ENCODE data around the gene KMT2E. TPM values are rescaled to one million over a fixed set of nuclear protein-coding genes. Genes with fewer than 3 reads are reported as not detected.
A peak's percentile ranks its signal among the peaks of the same experiment; 100 is the strongest.

KMT2E gene
- total RNA-seq, 1 experiment from 2014 or later = 49.7 TPM

GRCh38 chr7:105087981-105088380 lies 74.0 kb downstream of the KMT2E start:
- BruUV-seq (replicated peaks) = no TSS peak
- H3K4me1 Mint-ChIP-seq (ENCODE audit: insufficient read depth, unreplicated experiment) = no peaks in the 10 kb centered on the region
- ChIA-PET CTCF (interaction anchor here (0.7 kb wide), 1 partner anchor 165 kb away, joined by 3 read pairs; no protein-coding TSS in a partner anchor), POLR2A (interaction anchor here (0.8 kb wide), 1 partner anchor 11 kb away, joined by 3 read pairs; no protein-coding TSS in a partner anchor)
- H3K4me3 Mint-ChIP-seq (ENCODE audit: unreplicated experiment) = no peak overlapping the region
- no peak for TF ChIP-seq CTCF (IDR thresholded peaks at IDR 0.05; ENCODE audit: unreplicated experiment)
- no peaks in the 10 kb centered on the region for H3K9me3 Mint-ChIP-seq (ENCODE audit: unreplicated experiment)
- H3K27ac Mint-ChIP-seq (ENCODE audit: low read depth, unreplicated experiment) = no peak overlapping the region
- H3K36me3 Mint-ChIP-seq (ENCODE audit: insufficient read depth, unreplicated experiment) = peaks cover 79% of the 10 kb centered on the region
- no peak for DNase-seq (ENCODE audit: unreplicated experiment)
- intact Hi-C loops (cut with micrococcal nuclease) = loop anchor here (5.0 kb wide), 1 partner anchor 166 kb away; no protein-coding TSS in a partner anchor
- H3K27me3 Mint-ChIP-seq (ENCODE audit: insufficient read depth, unreplicated experiment) = no peaks in the 10 kb centered on the region

- ChIA-PET POLR2A (no interaction called here), CTCF (no interaction called here)
- DNase-seq (ENCODE audit: unreplicated experiment) = no peak
- TSS peak; percentile 9 for BruUV-seq (replicated peaks)
- TF ChIP-seq CTCF (IDR thresholded peaks at IDR 0.05; ENCODE audit: unreplicated experiment) = no peak
- intact Hi-C loops (cut with micrococcal nuclease) = loop anchor here (5.0 kb wide), 1 partner anchor 166 kb away; no protein-coding TSS in a partner anchor
- H3K4me1 Mint-ChIP-seq (ENCODE audit: insufficient read depth, unreplicated experiment) = no peaks in the 10 kb centered on the region
- no peaks in the 10 kb centered on the region for H3K9me3 Mint-ChIP-seq (ENCODE audit: unreplicated experiment)
- no peaks in the 10 kb centered on the region for H3K27me3 Mint-ChIP-seq (ENCODE audit: insufficient read depth, unreplicated experiment)
- H3K4me3 Mint-ChIP-seq (ENCODE audit: unreplicated experiment) = no peak overlapping the region
- H3K27ac Mint-ChIP-seq (ENCODE audit: low read depth, unreplicated experiment) = no peak overlapping the region
- H3K36me3 Mint-ChIP-seq (ENCODE audit: insufficient read depth, unreplicated experiment) = peaks cover 78% of the 10 kb centered on the region
Measured at GRCh38 chr7:105088456-105088855, 74.5 kb downstream of the KMT2E start.

- BruUV-seq (replicated peaks) = no TSS peak
- Mint-ChIP-seq H3K36me3 (ENCODE audit: insufficient read depth, unreplicated experiment) (peaks cover 97% of the 10 kb centered on the region), H3K4me1 (ENCODE audit: insufficient read depth, unreplicated experiment) (peaks cover 7% of the 10 kb centered on the region), H3K9me3 (ENCODE audit: unreplicated experiment) (no peaks in the 10 kb centered on the region), H3K27me3 (ENCODE audit: insufficient read depth, unreplicated experiment) (no peaks in the 10 kb centered on the region), H3K27ac (ENCODE audit: low read depth, unreplicated experiment) (no peak overlapping the region), H3K4me3 (ENCODE audit: unreplicated experiment) (no peak overlapping the region)
- no peak for TF ChIP-seq CTCF (IDR thresholded peaks at IDR 0.05; ENCODE audit: unreplicated experiment)
- intact Hi-C loops (cut with micrococcal nuclease) = no loop called here
- ChIA-PET POLR2A (interaction anchor here (0.9 kb wide), 1 partner anchor 174 kb away, joined by 3 read pairs; no protein-coding TSS in a partner anchor), CTCF (no interaction called here)
- DNase-seq (ENCODE audit: unreplicated experiment) = no peak
Measured at GRCh38 chr7:105094966-105095365, 81.0 kb downstream of the KMT2E start.

- H3K4me1 Mint-ChIP-seq (ENCODE audit: insufficient read depth, unreplicated experiment) = peaks cover 7% of the 10 kb centered on the region
- no peaks in the 10 kb centered on the region for H3K27me3 Mint-ChIP-seq (ENCODE audit: insufficient read depth, unreplicated experiment)
- no peak overlapping the region for H3K27ac Mint-ChIP-seq (ENCODE audit: low read depth, unreplicated experiment)
- H3K4me3 Mint-ChIP-seq (ENCODE audit: unreplicated experiment) = no peak overlapping the region
- peaks cover 97% of the 10 kb centered on the region for H3K36me3 Mint-ChIP-seq (ENCODE audit: insufficient read depth, unreplicated experiment)
- ChIA-PET CTCF (interaction anchor here (0.6 to 0.9 kb wide), 2 partner anchors 115 to 117 kb away, joined by 3 read pairs; no protein-coding TSS in a partner anchor), POLR2A (interaction anchor here (0.8 to 1.0 kb wide), 3 partner anchors 36 to 61 kb away, joined by 3 to 4 read pairs (median 4); no protein-coding TSS in a partner anchor)
- intact Hi-C loops (cut with micrococcal nuclease) = no loop called here
- no peak for TF ChIP-seq CTCF (IDR thresholded peaks at IDR 0.05; ENCODE audit: unreplicated experiment)
- BruUV-seq (replicated peaks) = no TSS peak
- no peaks in the 10 kb centered on the region for H3K9me3 Mint-ChIP-seq (ENCODE audit: unreplicated experiment)
- no peak for DNase-seq (ENCODE audit: unreplicated experiment)
Measured at GRCh38 chr7:105096306-105096705, 82.3 kb downstream of the KMT2E start.

All from MCF 10A (cell line).